SK-N-SH treated with all-trans-retinoic acid at 6 μM for 48 hours (cell line): Measurements from ENCODE around the gene PSEN2.

ENCODE experiments used
- BACH2 ChIP-seq: fragments of 250-450 bp; sonication (Bioruptor Pico); IDR thresholded peaks from 2 replicates; pipeline ENCODE4 v1.9.0; 2021; ENCODE audit warnings: mild to moderate bottlenecking, borderline replicate concordance
- PATZ1 ChIP-seq: fragments of 250-450 bp; sonication (Bioruptor Pico); IDR thresholded peaks from 2 replicates; pipeline ENCODE4 v1.8.0; 2020; ENCODE audit warnings: mild to moderate bottlenecking, moderate library complexity, borderline replicate concordance
- PPARA ChIP-seq: fragments of 250-450 bp; sonication (Bioruptor Pico); IDR thresholded peaks from 2 replicates; pipeline ENCODE4 v1.5.0; 2020; ENCODE audit warnings: mild to moderate bottlenecking, borderline replicate concordance
- TCF4 ChIP-seq: fragments of 250-450 bp; sonication (Bioruptor Pico); IDR thresholded peaks from 2 replicates; pipeline ENCODE4 v1.8.0; 2021; ENCODE audit warnings: mild to moderate bottlenecking, moderate library complexity, borderline replicate concordance
- ZFP3 ChIP-seq: fragments of 250-450 bp; sonication (Bioruptor Pico); IDR thresholded peaks from 2 replicates; pipeline ENCODE4 v1.5.0; 2020; ENCODE audit warnings: mild to moderate bottlenecking, moderate library complexity

GRCh38 chr1:226863446-226863845, 7.0 kb upstream of the PSEN2 start:
- TF ChIP-seq ZFP3 (CRISPR knock-in tag) (no peak), PATZ1 (CRISPR knock-in tag) (no peak), BACH2 (CRISPR knock-in tag) (no peak), TCF4 (CRISPR knock-in tag) (no peak), PPARA (CRISPR knock-in tag) (no peak)
